Fibroblast of villous mesenchyme (primary cell): ENCODE measurements around the gene NMS. TPM values are rescaled to one million over a fixed set of nuclear protein-coding genes. Genes with fewer than 3 reads are reported as not detected.

Experiments
- DNase-seq: peaks from one replicate; pipeline ENCODE4 v3.0.0-alpha.2; 2010; ENCODE audit warnings: low read depth
- H3K4me3 ChIP-seq: 2 replicates; pipeline ENCODE4 v1.5.1; 2011; ENCODE audit warnings: low read depth, mild to moderate bottlenecking, low read length
- total RNA-seq: library from RNA; depleted of rRNA; stranded (reverse); fragments of >200 nt; gene quantifications from 2 replicates; pipeline ENCODE4 v1.2.3, GENCODE V29; 2012
- TF ChIP-seq, protein P1 (sequence below): IDR thresholded peaks from 2 replicates; pipeline ENCODE4 v1.5.1; 2012; ENCODE audit warnings: low read depth, mild to moderate bottlenecking, low read length; ENCODE audit not compliant: insufficient read depth

Gene NMS
- total RNA-seq, 1 donor: not detected

GRCh38 chr2:100513650-100514049, 43.4 kb downstream of the NMS start:
- H3K4me3 ChIP-seq: no peak overlapping the region
- DNase-seq: no peak
- TF ChIP-seq, protein P1, sequence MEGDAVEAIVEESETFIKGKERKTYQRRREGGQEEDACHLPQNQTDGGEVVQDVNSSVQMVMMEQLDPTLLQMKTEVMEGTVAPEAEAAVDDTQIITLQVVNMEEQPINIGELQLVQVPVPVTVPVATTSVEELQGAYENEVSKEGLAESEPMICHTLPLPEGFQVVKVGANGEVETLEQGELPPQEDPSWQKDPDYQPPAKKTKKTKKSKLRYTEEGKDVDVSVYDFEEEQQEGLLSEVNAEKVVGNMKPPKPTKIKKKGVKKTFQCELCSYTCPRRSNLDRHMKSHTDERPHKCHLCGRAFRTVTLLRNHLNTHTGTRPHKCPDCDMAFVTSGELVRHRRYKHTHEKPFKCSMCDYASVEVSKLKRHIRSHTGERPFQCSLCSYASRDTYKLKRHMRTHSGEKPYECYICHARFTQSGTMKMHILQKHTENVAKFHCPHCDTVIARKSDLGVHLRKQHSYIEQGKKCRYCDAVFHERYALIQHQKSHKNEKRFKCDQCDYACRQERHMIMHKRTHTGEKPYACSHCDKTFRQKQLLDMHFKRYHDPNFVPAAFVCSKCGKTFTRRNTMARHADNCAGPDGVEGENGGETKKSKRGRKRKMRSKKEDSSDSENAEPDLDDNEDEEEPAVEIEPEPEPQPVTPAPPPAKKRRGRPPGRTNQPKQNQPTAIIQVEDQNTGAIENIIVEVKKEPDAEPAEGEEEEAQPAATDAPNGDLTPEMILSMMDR: no peak

- H3K4me3 ChIP-seq: no peak overlapping the region
Measured at GRCh38 chr2:100517556-100517955, 47.3 kb downstream of the NMS start.

GRCh38 chr2:100518801-100519200, 48.5 kb downstream of the NMS start:
- H3K4me3 ChIP-seq: no peak overlapping the region

More at GRCh38 chr2:100517556-100517955, 47.3 kb downstream of the NMS start:
- TF ChIP-seq, protein P1: no peak
- no peak for DNase-seq

DNA sequence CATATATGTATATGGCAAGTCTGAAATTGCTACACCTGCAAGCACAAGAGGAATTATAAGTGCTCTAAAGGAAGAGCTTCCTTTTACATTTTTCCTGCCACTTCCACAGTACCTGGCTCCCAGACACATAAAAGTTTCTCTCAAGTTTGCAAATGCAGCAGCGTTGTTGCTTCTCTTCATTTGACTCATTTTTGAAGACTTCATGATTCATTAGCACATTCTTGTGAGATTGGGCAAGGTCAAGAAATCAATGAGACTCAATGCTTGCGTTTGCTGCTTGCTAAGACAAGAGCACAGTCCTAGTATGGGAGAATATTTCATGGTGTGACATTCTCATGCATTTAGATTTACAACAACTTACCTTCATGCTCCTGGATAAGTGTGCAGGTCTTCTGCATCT, 49.9 kb downstream of the NMS start:
- H3K4me3 ChIP-seq: no peak overlapping the region
- TF ChIP-seq, protein P1: no peak
- DNase-seq: no peak

More at GRCh38 chr2:100518801-100519200, 48.5 kb downstream of the NMS start:
- DNase-seq: no peak
- TF ChIP-seq, protein P1: no peak

DNA sequence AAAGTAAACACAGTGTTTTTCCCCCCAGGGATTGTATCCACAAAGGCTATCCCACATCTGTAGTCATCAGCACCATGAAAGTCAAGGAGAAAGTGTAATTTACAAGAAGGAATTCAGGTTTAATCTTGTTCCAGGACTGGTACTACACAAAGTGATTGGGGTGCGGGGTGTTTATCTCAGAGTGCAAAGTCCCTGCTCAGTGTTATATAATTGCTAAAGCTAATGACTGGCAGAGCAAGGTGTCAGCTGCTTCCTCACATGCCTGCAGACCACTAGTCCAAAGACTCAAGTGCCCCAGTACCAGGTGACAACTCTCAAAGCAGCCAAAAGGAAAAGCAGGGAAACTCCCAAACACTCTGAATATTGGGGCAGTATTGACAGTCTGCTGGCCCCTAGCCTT, 52.1 kb downstream of the NMS start:
- DNase-seq: no peak
- no peak overlapping the region for H3K4me3 ChIP-seq
- TF ChIP-seq, protein P1: no peak

DNA sequence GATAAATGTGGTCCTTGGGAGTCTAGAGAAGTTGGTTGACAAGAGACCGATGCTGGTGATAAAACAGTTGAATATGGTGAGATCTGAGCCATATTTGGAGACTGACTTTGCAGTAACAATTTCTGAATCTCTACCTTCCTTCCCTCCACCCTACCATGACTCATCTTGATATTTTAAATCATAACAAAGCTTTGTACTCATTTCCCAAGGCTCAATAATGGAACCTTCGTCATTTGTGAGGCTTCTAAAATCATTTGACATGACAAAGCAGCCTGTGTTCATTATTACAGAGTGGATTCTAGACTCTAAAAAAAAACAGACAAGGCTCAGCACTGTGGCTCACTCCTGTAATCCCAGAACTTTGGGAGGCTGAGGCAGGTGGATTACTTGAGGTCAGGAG, 54.0 kb downstream of the NMS start:
- DNase-seq: no peak
- TF ChIP-seq, protein P1: no peak
- no peak overlapping the region for H3K4me3 ChIP-seq

DNA sequence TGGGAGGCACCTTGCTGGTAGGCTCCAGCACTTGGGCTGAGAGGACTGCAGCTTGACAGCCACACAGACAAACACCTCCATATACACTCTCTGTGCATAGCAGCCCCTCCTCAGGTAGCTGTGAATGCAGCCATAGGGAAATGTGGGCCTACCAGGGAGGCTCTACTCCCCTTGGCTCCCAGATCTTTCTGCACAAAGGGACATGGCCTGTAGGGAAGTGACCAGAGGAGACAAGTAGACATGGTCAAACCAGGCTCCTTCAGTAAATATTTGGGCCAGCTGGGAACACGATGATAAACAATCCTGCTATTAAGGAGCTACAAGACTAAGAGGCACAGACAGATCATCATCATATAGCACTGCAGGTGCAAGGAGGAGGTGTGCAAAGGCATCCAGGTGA, 56.6 kb downstream of the NMS start:
- DNase-seq: no peak
- no peak overlapping the region for H3K4me3 ChIP-seq
- TF ChIP-seq, protein P1: no peak
